GM12878 (cell line): ENCODE data around the gene SMC1B. TPM values are rescaled to one million over a fixed set of nuclear protein-coding genes. Genes with fewer than 3 reads are reported as not detected.

Source experiments
- ATAC-seq: fragments of 200-7000 bp; cut with Tn5 transposase; 3 replicates; pipeline ENCODE4 v1.9.1; 2020; ENCODE audit warnings: mild to moderate bottlenecking, moderate library complexity
- BruUV-seq: library from RNA; stranded (reverse); fragments of 400-500 nt; replicated peaks from 2 replicates; lab custom pipeline; 2021; lab: Mats Ljungman, UMichigan
- CTCF ChIA-PET: fragments of 300-600 bp; sonication (Branson Sonifier 250); formaldehyde crosslinking; extraction: SDS; loops from one replicate; lab custom pipeline; 2021; ENCODE audit warnings: inconsistent platforms; lab: Yijun Ruan, JAX
- POLR2A ChIA-PET: fragments of 350-600 bp; formaldehyde crosslinking; extraction: SDS; loops from one replicate; lab custom pipeline; 2021; ENCODE audit warnings: inconsistent platforms; lab: Charles Lee
- RAD21 ChIA-PET: fragments of 300-600 bp; sonication (Branson Sonifier 250); formaldehyde crosslinking; loops from one replicate; lab custom pipeline; 2023; ENCODE audit warnings: antibody characterized with exemption; ENCODE audit not compliant: unreplicated experiment; lab: Charles Lee
- SMC1A ChIA-PET: fragments of 300-600 bp; sonication (Branson Sonifier 250); formaldehyde crosslinking; loops from one replicate; lab custom pipeline; 2023; ENCODE audit not compliant: unreplicated experiment, uncharacterized antibody; lab: Charles Lee
- DNase-seq: peaks from one replicate; pipeline ENCODE4 v3.0.0-alpha.2; 2011; ENCODE audit warnings: low read depth, low spot score
- FAIRE-seq: peaks from 3 replicates; lab custom pipeline; 2011; peaks lifted over from hg19 to GRCh38; lab: Jason Lieb, UNC
- H2AFZ ChIP-seq: 2 replicates; pipeline ENCODE4 v1.6.0; 2011; ENCODE audit warnings: low read depth, low read length, control low read depth; ENCODE audit not compliant: control insufficient read depth
- H3K27ac ChIP-seq: 2 replicates; pipeline ENCODE4 v1.5.1; 2011; ENCODE audit warnings: control low read depth; ENCODE audit not compliant: control insufficient read depth, insufficient read depth
- H3K27me3 ChIP-seq, 2 experiments: replicated peaks in 1 of 2; 2 replicates each; pipeline versions ENCODE4 v1.6.0 to v1.6.1; 2011; ENCODE audit warnings: low read length in 1 of 2; ENCODE audit not compliant: control insufficient read depth in 2 of 2, insufficient read depth in 2 of 2
- H3K36me3 ChIP-seq, 2 experiments: 2 replicates each; pipeline ENCODE4 v1.5.1; 2011; ENCODE audit warnings: low read length in 1 of 2; ENCODE audit not compliant: control insufficient read depth in 2 of 2, insufficient read depth in 2 of 2
- H3K4me1 ChIP-seq: 2 replicates; pipeline ENCODE4 v1.6.1; 2011; ENCODE audit warnings: mild to moderate bottlenecking, low read length, moderate library complexity, mixed read lengths; ENCODE audit not compliant: control insufficient read depth, insufficient read depth
- H3K4me2 ChIP-seq: 2 replicates; pipeline ENCODE4 v1.6.0; 2011; ENCODE audit warnings: control low read depth; ENCODE audit not compliant: control insufficient read depth, insufficient read depth
- H3K4me3 ChIP-seq: fragments of 200-600 bp; sonication (generic); 2 replicates; pipeline ENCODE4 v1.5.1; 2016
- H3K79me2 ChIP-seq: 2 replicates; pipeline ENCODE4 v1.6.0; 2011; ENCODE audit warnings: low read length; ENCODE audit not compliant: control insufficient read depth, insufficient read depth
- H3K9ac ChIP-seq: 2 replicates; pipeline ENCODE4 v1.8.0; 2011; ENCODE audit warnings: low read length, control low read depth, mixed read lengths; ENCODE audit not compliant: control insufficient read depth, insufficient read depth
- H3K9me3 ChIP-seq: replicated peaks from 3 replicates; pipeline ENCODE4 v1.5.1; 2011; ENCODE audit warnings: mild to moderate bottlenecking, low read length; ENCODE audit not compliant: control insufficient read depth, insufficient read depth
- H4K20me1 ChIP-seq: 2 replicates; pipeline ENCODE4 v1.6.0; 2011; ENCODE audit not compliant: control insufficient read depth, insufficient read depth
- BACH1 ChIP-seq: fragments of 450-650 bp; IDR thresholded peaks from 2 replicates; pipeline ENCODE4 v1.6.1; 2017; ENCODE audit warnings: mild to moderate bottlenecking, borderline replicate concordance
- EED ChIP-seq: sonication (generic); IDR thresholded peaks from 2 replicates; pipeline ENCODE4 v1.6.1; 2016; ENCODE audit warnings: antibody characterized with exemption, low read depth
- KDM1A ChIP-seq: fragments of 200-600 bp; sonication (generic); IDR thresholded peaks from 2 replicates; pipeline ENCODE4 v1.6.1; 2016; ENCODE audit warnings: borderline replicate concordance
- KLF5 ChIP-seq: fragments of 450-650 bp; IDR thresholded peaks from 2 replicates; pipeline ENCODE4 v1.6.1; 2014; ENCODE audit warnings: mild to moderate bottlenecking; ENCODE audit not compliant: partially characterized antibody
- NFYB ChIP-seq: IDR thresholded peaks from 2 replicates; pipeline ENCODE4 v1.6.1; 2011; ENCODE audit warnings: low read depth, mild to moderate bottlenecking, low read length, improper control_type of control experiment, moderate library complexity; ENCODE audit not compliant: insufficient read depth
- PAX5 ChIP-seq: IDR thresholded peaks from 2 replicates; pipeline ENCODE4 v1.6.1; 2011; ENCODE audit warnings: low read depth, low read length, borderline replicate concordance
- PML ChIP-seq: IDR thresholded peaks from 2 replicates; pipeline ENCODE4 v1.6.1; 2012; ENCODE audit warnings: low read length, inconsistent platforms
- SMARCA5 ChIP-seq: fragments of 450-650 bp; IDR thresholded peaks from 2 replicates; pipeline ENCODE4 v1.6.1; 2017; ENCODE audit warnings: mild to moderate bottlenecking
- STAT3 ChIP-seq: IDR thresholded peaks from 2 replicates; pipeline ENCODE4 v1.6.1; 2011; ENCODE audit warnings: low read depth, low read length, improper control_type of control experiment
- SUPT20H ChIP-seq: IDR thresholded peaks from 2 replicates; pipeline ENCODE4 v1.6.1; 2011; ENCODE audit warnings: low read depth, mild to moderate bottlenecking, low read length, moderate library complexity, borderline replicate concordance; ENCODE audit not compliant: control insufficient read depth
- SUZ12 ChIP-seq: fragments of 200-600 bp; sonication (generic); IDR thresholded peaks from one replicate; pipeline ENCODE4 v1.6.1; 2018; ENCODE audit warnings: antibody characterized with exemption, mild to moderate bottlenecking; ENCODE audit not compliant: unreplicated experiment
- TCF7 ChIP-seq: IDR thresholded peaks from 2 replicates; pipeline ENCODE4 v1.6.1; 2014; ENCODE audit warnings: antibody characterized with exemption, borderline replicate concordance
- USF2 ChIP-seq: IDR thresholded peaks from 2 replicates; pipeline ENCODE4 v1.6.1; 2011; ENCODE audit warnings: low read depth, low read length, improper control_type of control experiment, borderline replicate concordance
- ZBED1 ChIP-seq: IDR thresholded peaks from 2 replicates; pipeline ENCODE4 v1.6.1; 2016; ENCODE audit warnings: borderline replicate concordance
- ZBTB40 ChIP-seq: fragments of 450-650 bp; IDR thresholded peaks from 2 replicates; pipeline ENCODE4 v1.6.1; 2016; ENCODE audit warnings: mild to moderate bottlenecking, moderate library complexity, borderline replicate concordance
- ZZZ3 ChIP-seq: IDR thresholded peaks from 2 replicates; pipeline ENCODE4 v1.6.1; 2011; ENCODE audit warnings: low read depth; ENCODE audit not compliant: control insufficient read depth, insufficient read length
- WGBS: methylation state at CpG from one replicate; pipeline ENCODE4 v1.1.6; 2016; ENCODE audit warnings: low lambda C conversion rate; ENCODE audit not compliant: insufficient replicate concordance, insufficient coverage; ENCODE audit errors: missing lambda C conversion rate; 5-methylcytosine and 5-hydroxymethylcytosine counted together
- in situ Hi-C: fragments of 300-500 bp; cut with MboI; formaldehyde crosslinking; loops from 9 replicates; pipeline ENCODE4 v1.14.3; 2018; ENCODE audit warnings: mixed read lengths
- intact Hi-C: fragments of 100-400 bp; cut with micrococcal nuclease; formaldehyde crosslinking; loops from one replicate; pipeline ENCODE4 v1.14.2; 2022; ENCODE audit not compliant: unreplicated experiment
- polyA plus RNA-seq, 11 experiments: library from polyadenylated mRNA; depleted of rRNA in 4 of 11; unstranded in 6 of 11; stranded (reverse) in 5 of 11; fragments of >200 nt; fragmentation: Nextera tagmentation in 4 of 11; fragmentation: Illumina TruSeq in 1 of 11; extraction: Ambion mirVana in 4 of 11; extraction: Trizol in 1 of 11; gene quantifications; 1 replicate in 1 of 11; 2 replicates in 10 of 11; pipeline versions ENCODE4 v1.2.1 to v1.2.3, GENCODE V29; 2011 to 2016; ENCODE audit warnings: inconsistent platforms in 2 of 11, missing spikeins in 2 of 11, low read depth in 1 of 11
- total RNA-seq, 4 experiments: library from RNA; depleted of rRNA in 3 of 4; stranded (reverse); fragments of >200 nt in 3 of 4; fragmentation: Illumina TruSeq in 1 of 4; extraction: Trizol in 1 of 4; gene quantifications; 2 replicates each; pipeline versions ENCODE4 v1.2.1 to v1.2.3, GENCODE V29; 2013 to 2021
- TF ChIP-seq, protein P1 (sequence below): fragments of 450-650 bp; IDR thresholded peaks from 2 replicates; pipeline ENCODE4 v1.6.1; 2016; ENCODE audit warnings: mild to moderate bottlenecking

The SMC1B gene
- total and polyA plus RNA-seq, 10 of the 15 experiments (the other 5 are each of a cell fraction or from before 2014, with no cell fraction given), result not detected

- H4K20me1 ChIP-seq, result no peaks in the 10 kb centered on the region
- SMC1A ChIA-PET, result no interaction called here
- intact Hi-C loops, result no loop called here
- TF ChIP-seq KLF5 (no peak), EED (no peak), ZBED1 (no peak), ZZZ3 (no peak), PML (no peak), BACH1 (no peak), KDM1A (no peak), NFYB (no peak), PAX5 (no peak), STAT3 (no peak), TCF7 (no peak), USF2 (no peak), SUZ12 (no peak), SUPT20H (no peak), ZBTB40 (no peak), SMARCA5 (no peak)
- TF ChIP-seq, protein P1, sequence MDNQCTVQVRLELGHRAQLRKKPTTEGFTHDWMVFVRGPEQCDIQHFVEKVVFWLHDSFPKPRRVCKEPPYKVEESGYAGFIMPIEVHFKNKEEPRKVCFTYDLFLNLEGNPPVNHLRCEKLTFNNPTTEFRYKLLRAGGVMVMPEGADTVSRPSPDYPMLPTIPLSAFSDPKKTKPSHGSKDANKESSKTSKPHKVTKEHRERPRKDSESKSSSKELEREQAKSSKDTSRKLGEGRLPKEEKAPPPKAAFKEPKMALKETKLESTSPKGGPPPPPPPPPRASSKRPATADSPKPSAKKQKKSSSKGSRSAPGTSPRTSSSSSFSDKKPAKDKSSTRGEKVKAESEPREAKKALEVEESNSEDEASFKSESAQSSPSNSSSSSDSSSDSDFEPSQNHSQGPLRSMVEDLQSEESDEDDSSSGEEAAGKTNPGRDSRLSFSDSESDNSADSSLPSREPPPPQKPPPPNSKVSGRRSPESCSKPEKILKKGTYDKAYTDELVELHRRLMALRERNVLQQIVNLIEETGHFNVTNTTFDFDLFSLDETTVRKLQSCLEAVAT, result no peak
Measured at GRCh38 chr22:45460288-45461109, 47.1 kb upstream of the SMC1B start.

More at GRCh38 chr22:45460288-45461109, 47.1 kb upstream of the SMC1B start:
- 38% methylated on average over 14 of the region's 14 CpGs for WGBS
- in situ Hi-C loops, result no loop called here
- Histone ChIP-seq H3K27ac (no peak overlapping the region), H3K4me3 (no peak overlapping the region), H3K4me2 (no peak overlapping the region), H3K27me3 (no peaks in the 10 kb centered on the region; a peak in 2 of 4 replicates), H2AFZ (no peak overlapping the region), H3K9ac (no peak overlapping the region), H3K4me1 (no peaks in the 10 kb centered on the region), H3K36me3 (no peaks in the 10 kb centered on the region), H3K79me2 (no peaks in the 10 kb centered on the region), H3K9me3 (no peaks in the 10 kb centered on the region; the same call in 2 of the 3 replicates)
- RAD21 ChIA-PET, result no interaction called here
- FAIRE-seq, result no peak
- no TSS peak for BruUV-seq
- DNase-seq, result no peak
- POLR2A ChIA-PET, result interaction anchor here (0.5 kb wide), 1 partner anchor 22 kb away, joined by 3 read pairs; no protein-coding TSS in a partner anchor
- no peak for ATAC-seq
- CTCF ChIA-PET, result no interaction called here
